Liver (tissue), 9 donors: ENCODE measurements around the gene PLCE1. TPM values are rescaled to one million over a fixed set of nuclear protein-coding genes. Genes with fewer than 3 reads are reported as not detected.

ENCODE experiments used
- DNase-seq: peaks from one replicate; pipeline ENCODE4 v3.0.0-alpha.2; 2017; ENCODE audit warnings: low spot score
- H3K27ac ChIP-seq, 2 donors: one replicate each; pipeline ENCODE4 v1.7.0; 2013; ENCODE audit warnings: inconsistent platforms in 2 of 2, low read length in 2 of 2, control low read depth in 1 of 2, low read depth in 1 of 2, mild to moderate bottlenecking in 1 of 2
- H3K27me3 ChIP-seq, 4 donors: one replicate each; pipeline versions ENCODE4 v1.6.1 to v1.7.0; 2013; ENCODE audit warnings: low read length in 3 of 4, inconsistent platforms in 1 of 4, mild to moderate bottlenecking in 1 of 4, moderate library complexity in 1 of 4; ENCODE audit not compliant: control insufficient read depth in 4 of 4, insufficient read depth in 4 of 4
- H3K36me3 ChIP-seq, 4 donors: one replicate each; pipeline versions ENCODE4 v1.6.1 to v1.7.0; 2013; ENCODE audit warnings: low read length in 3 of 4, mild to moderate bottlenecking in 3 of 4, low read depth in 1 of 4, moderate library complexity in 1 of 4; ENCODE audit not compliant: control insufficient read depth in 4 of 4, insufficient read depth in 3 of 4
- H3K4me1 ChIP-seq, 4 donors: one replicate each; pipeline versions ENCODE4 v1.6.1 to v1.7.0; 2013; ENCODE audit warnings: low read length in 3 of 4, mild to moderate bottlenecking in 3 of 4, moderate library complexity in 1 of 4; ENCODE audit not compliant: control insufficient read depth in 4 of 4, insufficient read depth in 4 of 4
- H3K4me3 ChIP-seq, 3 donors: one replicate each; pipeline versions ENCODE4 v1.6.1 to v1.7.0; 2013; ENCODE audit warnings: low read length in 3 of 3, control low read depth in 1 of 3, low read depth in 1 of 3, mild to moderate bottlenecking in 1 of 3
- H3K9ac ChIP-seq, 2 donors: one replicate each; pipeline ENCODE4 v1.7.0; 2013; ENCODE audit warnings: low read length in 2 of 2, mild to moderate bottlenecking in 2 of 2, moderate library complexity in 2 of 2, control low read depth in 1 of 2, low read depth in 1 of 2
- H3K9me3 ChIP-seq, 4 donors: one replicate each; pipeline versions ENCODE4 v1.6.1 to v1.7.0; 2013; ENCODE audit warnings: low read length in 3 of 4; ENCODE audit not compliant: control insufficient read depth in 4 of 4
- ATF3 ChIP-seq: IDR thresholded peaks from 2 replicates; pipeline ENCODE4 v1.6.1; 2016; ENCODE audit warnings: antibody characterized with exemption
- EGR1 ChIP-seq, 2 donors: IDR thresholded peaks; 2 replicates each; pipeline ENCODE4 v1.6.1; 2016 to 2018; ENCODE audit warnings: antibody characterized with exemption in 2 of 2, low read depth in 2 of 2
- FOXA2 ChIP-seq: IDR thresholded peaks from 2 replicates; pipeline ENCODE4 v1.6.1; 2016; ENCODE audit warnings: antibody characterized with exemption
- GABPA ChIP-seq, 2 donors: IDR thresholded peaks in 1 of 2; conservative IDR thresholded peaks in 1 of 2; 2 replicates each; pipeline ENCODE4 v1.6.1; 2016; ENCODE audit warnings: antibody characterized with exemption in 2 of 2, mild to moderate bottlenecking in 1 of 2, moderate library complexity in 1 of 2
- HNF4G ChIP-seq: IDR thresholded peaks from 2 replicates; pipeline ENCODE4 v1.6.1; 2016; ENCODE audit warnings: antibody characterized with exemption
- JUND ChIP-seq, 2 donors: IDR thresholded peaks; 2 replicates each; pipeline ENCODE4 v1.6.1; 2016; ENCODE audit warnings: antibody characterized with exemption in 2 of 2
- MAX ChIP-seq: IDR thresholded peaks from 2 replicates; pipeline ENCODE4 v1.6.1; 2016; ENCODE audit warnings: antibody characterized with exemption
- NR2F2 ChIP-seq: IDR thresholded peaks from 2 replicates; pipeline ENCODE4 v1.6.1; 2016; ENCODE audit warnings: antibody characterized with exemption
- RAD21 ChIP-seq, 2 donors: IDR thresholded peaks; 2 replicates each; pipeline ENCODE4 v1.6.1; 2016; ENCODE audit warnings: antibody characterized with exemption in 2 of 2, mild to moderate bottlenecking in 2 of 2
- REST ChIP-seq: IDR thresholded peaks from 2 replicates; pipeline ENCODE4 v1.6.1; 2016; ENCODE audit warnings: antibody characterized with exemption, mild to moderate bottlenecking
- RXRA ChIP-seq, 2 donors: IDR thresholded peaks; 2 replicates each; pipeline ENCODE4 v1.6.1; 2017 to 2018; ENCODE audit warnings: antibody characterized with exemption in 2 of 2, mild to moderate bottlenecking in 1 of 2
- SP1 ChIP-seq: IDR thresholded peaks from 2 replicates; pipeline ENCODE4 v1.6.1; 2018; ENCODE audit warnings: antibody characterized with exemption, mild to moderate bottlenecking
- TAF1 ChIP-seq: conservative IDR thresholded peaks from 2 replicates; pipeline ENCODE4 v1.6.1; 2016; ENCODE audit warnings: antibody characterized with exemption, mild to moderate bottlenecking
- YY1 ChIP-seq: IDR thresholded peaks from 2 replicates; pipeline ENCODE4 v1.6.1; 2016; ENCODE audit warnings: antibody characterized with exemption, mild to moderate bottlenecking
- WGBS: extraction: QIAGEN DNeasy Blood & Tissue Kit; methylation state at CpG from one replicate; pipeline ENCODE4 v1.1.7; 2013; 5-methylcytosine and 5-hydroxymethylcytosine counted together
- polyA plus RNA-seq, 2 donors: library from polyadenylated mRNA; stranded (reverse) in 1 of 2; unstranded in 1 of 2; fragments of 200-250 nt in 1 of 2; fragments of >200 nt in 1 of 2; fragmentation: Nextera tagmentation in 1 of 2; extraction: Ambion mirVana in 1 of 2; gene quantifications; one replicate each; pipeline versions ENCODE4 v1.2.1 to v1.2.3, GENCODE V29; 2013 to 2015
- total RNA-seq, 2 donors: library from RNA; depleted of rRNA; stranded (reverse); fragments of >200 nt; gene quantifications; one replicate each; pipeline ENCODE4 v1.2.3, GENCODE V29; 2014
- TF ChIP-seq, protein P1 (sequence below): IDR thresholded peaks from 2 replicates; pipeline ENCODE4 v1.6.1; 2016; ENCODE audit warnings: antibody characterized with exemption
- donor health status: healthy.
- donor health status: healthy.
- donor health status: healthy.
- donor health status: healthy.
- donor health status: healthy.

Gene PLCE1
- total and polyA plus RNA-seq, 4 donors, result 0.23 to 0.75 (median 0.39) TPM

GRCh38 chr10:94005050-94005449 lies 11.3 kb downstream of the PLCE1 start (continued):
- TF ChIP-seq, protein P1, sequence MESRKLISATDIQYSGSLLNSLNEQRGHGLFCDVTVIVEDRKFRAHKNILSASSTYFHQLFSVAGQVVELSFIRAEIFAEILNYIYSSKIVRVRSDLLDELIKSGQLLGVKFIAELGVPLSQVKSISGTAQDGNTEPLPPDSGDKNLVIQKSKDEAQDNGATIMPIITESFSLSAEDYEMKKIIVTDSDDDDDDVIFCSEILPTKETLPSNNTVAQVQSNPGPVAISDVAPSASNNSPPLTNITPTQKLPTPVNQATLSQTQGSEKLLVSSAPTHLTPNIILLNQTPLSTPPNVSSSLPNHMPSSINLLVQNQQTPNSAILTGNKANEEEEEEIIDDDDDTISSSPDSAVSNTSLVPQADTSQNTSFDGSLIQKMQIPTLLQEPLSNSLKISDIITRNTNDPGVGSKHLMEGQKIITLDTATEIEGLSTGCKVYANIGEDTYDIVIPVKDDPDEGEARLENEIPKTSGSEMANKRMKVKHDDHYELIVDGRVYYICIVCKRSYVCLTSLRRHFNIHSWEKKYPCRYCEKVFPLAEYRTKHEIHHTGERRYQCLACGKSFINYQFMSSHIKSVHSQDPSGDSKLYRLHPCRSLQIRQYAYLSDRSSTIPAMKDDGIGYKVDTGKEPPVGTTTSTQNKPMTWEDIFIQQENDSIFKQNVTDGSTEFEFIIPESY, result no peak
- TF ChIP-seq HNF4G, result no peak
- no peak for TF ChIP-seq JUND (IDR thresholded peaks at IDR 0.05)
- TF ChIP-seq TAF1, result no peak
- no peak for TF ChIP-seq RAD21 (IDR thresholded peaks at IDR 0.05)

- no peaks in the 10 kb centered on the region for H3K36me3 ChIP-seq
- H3K9me3 ChIP-seq, result no peaks in the 10 kb centered on the region
- peak; percentile 46 for TF ChIP-seq FOXA2
- TF ChIP-seq YY1, result no peak
- H3K9ac ChIP-seq, result no peak overlapping the region
- H3K27me3 ChIP-seq, result no peaks in the 10 kb centered on the region
- DNase-seq, result no peak
- no peak overlapping the region for H3K4me3 ChIP-seq
- 62% methylated on average over 4 of the region's 4 CpGs for WGBS
- no peak overlapping the region for H3K27ac ChIP-seq
- H3K4me1 ChIP-seq, result no peaks in the 10 kb centered on the region
These were observed 13.1 kb downstream of the PLCE1 start for GRCh38 chr10:94006591-94007550.

GRCh38 chr10:94008526-94008925 lies 14.8 kb downstream of the PLCE1 start:
- Histone ChIP-seq H3K4me3 (no peak overlapping the region), H3K36me3 (no peaks in the 10 kb centered on the region), H3K9me3 (no peaks in the 10 kb centered on the region), H3K4me1 (no peaks in the 10 kb centered on the region), H3K9ac (no peak overlapping the region), H3K27ac (no peak overlapping the region), H3K27me3 (no peaks in the 10 kb centered on the region)
- no peak for DNase-seq
- 91% methylated on average over 2 of the region's 2 CpGs for WGBS
- TF ChIP-seq RXRA (IDR thresholded peaks at IDR 0.05) (no peak), EGR1 (IDR thresholded peaks at IDR 0.05; ENCODE audit: low read depth in 2 of 2) (no peak), ATF3 (no peak)

GRCh38 chr10:94010116-94010515 lies 16.4 kb downstream of the PLCE1 start:
- Histone ChIP-seq H3K4me3 (no peak overlapping the region), H3K27me3 (no peaks in the 10 kb centered on the region), H3K9me3 (no peaks in the 10 kb centered on the region), H3K4me1 (no peaks in the 10 kb centered on the region), H3K9ac (no peak overlapping the region), H3K36me3 (no peaks in the 10 kb centered on the region), H3K27ac (no peak overlapping the region)
- 94% methylated on average over 2 of the region's 2 CpGs for WGBS
- no peak for DNase-seq
- TF ChIP-seq RXRA (IDR thresholded peaks at IDR 0.05) (no peak), SP1 (no peak), REST (no peak), RAD21 (IDR thresholded peaks at IDR 0.05) (no peak), TAF1 (no peak), MAX (no peak), NR2F2 (no peak), GABPA (IDR thresholded peaks at IDR 0.05 in 1 of 2, conservative IDR thresholded peaks at IDR 0.05 in 1 of 2) (no peak), JUND (IDR thresholded peaks at IDR 0.05) (no peak)
- TF ChIP-seq, protein P1, result no peak
